HEK293 (cell line): ENCODE data around the gene PPFIBP1.

ENCODE experiments used
- CTCF ChIP-seq: fragments of 450-650 bp; formaldehyde crosslinking; IDR thresholded peaks from 2 replicates; pipeline ENCODE4 v1.5.1; 2016; ENCODE audit warnings: missing biosample characterization, missing genetic modification characterization
- PRDM10 ChIP-seq: fragments of 450-650 bp; formaldehyde crosslinking; IDR thresholded peaks from 2 replicates; pipeline ENCODE4 v1.5.1; 2016; ENCODE audit warnings: missing biosample characterization, missing genetic modification characterization
- ZFP3 ChIP-seq: fragments of 450-650 bp; formaldehyde crosslinking; IDR thresholded peaks from 2 replicates; pipeline ENCODE4 v1.5.1; 2016; ENCODE audit warnings: low read depth, missing biosample characterization, missing genetic modification characterization
- ZNF211 ChIP-seq: fragments of 450-650 bp; formaldehyde crosslinking; IDR thresholded peaks from 2 replicates; pipeline ENCODE4 v1.5.1; 2016; ENCODE audit warnings: low read depth, missing biosample characterization, missing genetic modification characterization
- ZNF280D ChIP-seq: fragments of 450-650 bp; formaldehyde crosslinking; IDR thresholded peaks from 2 replicates; pipeline ENCODE4 v1.5.1; 2016; ENCODE audit warnings: missing biosample characterization, missing genetic modification characterization
- ZNF501 ChIP-seq: fragments of 450-650 bp; formaldehyde crosslinking; IDR thresholded peaks from 2 replicates; pipeline ENCODE4 v1.5.1; 2016; ENCODE audit warnings: missing biosample characterization, missing genetic modification characterization

- TF ChIP-seq ZNF501 (tag by site-specific recombination), result no peak
- TF ChIP-seq CTCF (tag by site-specific recombination), result no peak
- TF ChIP-seq PRDM10 (tag by site-specific recombination), result no peak
- TF ChIP-seq ZNF280D (tag by site-specific recombination), result no peak
- TF ChIP-seq ZFP3, result no peak
- no peak for TF ChIP-seq ZNF211 (tag by site-specific recombination)
These were observed 5.9 kb upstream of the PPFIBP1 start for GRCh38 chr12:27517961-27518665.
